Fibroblast of upper back skin (primary cell): ENCODE data around the gene BCAR1.
"Not testable (repeated sequence)": the region's sequence is repeated elsewhere in the genome, so short reads cannot be mapped to it uniquely, and the experiment has no call there.

Source experiments
- DNase-seq: peaks from one replicate; pipeline ENCODE4 v3.0.0-alpha.2; 2013

Gene BCAR1

GRCh38 chr16:75237398-75238131 lies 13.9 kb downstream of the BCAR1 start:
- DNase-seq, result no peak

GRCh38 chr16:75236736-75237397 lies 14.6 kb downstream of the BCAR1 start:
- DNase-seq, result no peak

GRCh38 chr16:75236232-75236631 lies 15.2 kb downstream of the BCAR1 start:
- no peak for DNase-seq

GRCh38 chr16:75235721-75236193 lies 15.7 kb downstream of the BCAR1 start:
- no peak for DNase-seq

- no peak for DNase-seq
These were observed 16.3 kb downstream of the BCAR1 start for GRCh38 chr16:75234856-75235696.

- DNase-seq, result no peak
These were observed 17.8 kb downstream of the BCAR1 start for GRCh38 chr16:75233611-75233938.

- DNase-seq, result no peak
These were observed 19.9 kb downstream of the BCAR1 start for GRCh38 chr16:75231570-75231969.

- no peak for DNase-seq
These were observed 20.8 kb downstream of the BCAR1 start for GRCh38 chr16:75230471-75231110.

- no peak for DNase-seq
These were observed 22.0 kb downstream of the BCAR1 start for GRCh38 chr16:75229172-75230031.

- DNase-seq, result no peak
These were observed 23.1 kb downstream of the BCAR1 start for GRCh38 chr16:75228143-75228976.

GRCh38 chr16:75227361-75228142 lies 23.9 kb downstream of the BCAR1 start:
- DNase-seq, result no peak

- DNase-seq, result no peak
These were observed 24.7 kb downstream of the BCAR1 start for GRCh38 chr16:75226550-75227360.

GRCh38 chr16:75225678-75226515 lies 25.5 kb downstream of the BCAR1 start:
- DNase-seq, result no peak

- no peak for DNase-seq
These were observed 26.3 kb downstream of the BCAR1 start for GRCh38 chr16:75225092-75225491.

GRCh38 chr16:75224306-75225082 lies 26.9 kb downstream of the BCAR1 start:
- DNase-seq, result no peak

GRCh38 chr16:75223129-75223528 lies 28.3 kb downstream of the BCAR1 start:
- not testable (repeated sequence) for DNase-seq

- DNase-seq, result no peak
These were observed 29.1 kb downstream of the BCAR1 start for GRCh38 chr16:75222271-75222783.
